GM23338 (cell line): ENCODE measurements around the gene MAPK8IP2. TPM values are rescaled to one million over a fixed set of nuclear protein-coding genes. Genes with fewer than 3 reads are reported as not detected.
A peak's percentile ranks its signal among the peaks of the same experiment; 100 is the strongest.

Source experiments
- ATAC-seq: fragments of 200-7000 bp; cut with Tn5 transposase; 3 replicates; pipeline ENCODE4 v1.9.1; 2020
- DNase-seq: peaks from one replicate; pipeline ENCODE4 v3.0.0-alpha.2; 2015; ENCODE audit warnings: low spot score
- H2AFZ ChIP-seq: fragments of 200-600 bp; sonication (generic); 2 replicates; pipeline ENCODE4 v1.8.0; 2016; ENCODE audit warnings: antibody characterized with exemption, mild to moderate bottlenecking, moderate library complexity
- H3F3A ChIP-seq: fragments of 200-600 bp; sonication (generic); replicated peaks from 2 replicates; pipeline ENCODE4 v1.8.0; 2017; ENCODE audit warnings: antibody characterized with exemption, mixed run types, low read depth
- H3K27ac ChIP-seq: fragments of 200-600 bp; sonication (generic); 2 replicates; pipeline ENCODE4 v1.6.1; 2016; ENCODE audit warnings: low read depth
- H3K27me3 ChIP-seq: fragments of 200-600 bp; sonication (generic); 2 replicates; pipeline ENCODE4 v1.8.0; 2016; ENCODE audit warnings: mild to moderate bottlenecking, mixed run types, moderate library complexity; ENCODE audit not compliant: insufficient read depth
- H3K36me3 ChIP-seq: fragments of 200-600 bp; sonication (generic); 2 replicates; pipeline ENCODE4 v1.8.0; 2016; ENCODE audit warnings: mild to moderate bottlenecking; ENCODE audit not compliant: insufficient read depth
- H3K4me1 ChIP-seq: fragments of 200-600 bp; sonication (generic); 2 replicates; pipeline ENCODE4 v1.8.0; 2016; ENCODE audit warnings: mild to moderate bottlenecking, moderate library complexity; ENCODE audit not compliant: insufficient read depth
- H3K4me2 ChIP-seq: fragments of 200-600 bp; sonication (generic); 2 replicates; pipeline ENCODE4 v1.7.1; 2017; ENCODE audit warnings: mixed run types
- H3K4me3 ChIP-seq: fragments of 200-600 bp; sonication (generic); 2 replicates; pipeline ENCODE4 v1.6.1; 2016; ENCODE audit warnings: mixed run types
- H3K79me2 ChIP-seq: fragments of 200-600 bp; sonication (generic); replicated peaks from 2 replicates; pipeline ENCODE4 v1.8.0; 2017; ENCODE audit warnings: mild to moderate bottlenecking; ENCODE audit not compliant: insufficient read depth
- H3K9me2 ChIP-seq: fragments of 200-600 bp; sonication (generic); 2 replicates; pipeline ENCODE4 v1.8.0; 2017; ENCODE audit not compliant: insufficient read depth
- H4K20me1 ChIP-seq: fragments of 200-600 bp; sonication (generic); replicated peaks from 2 replicates; pipeline ENCODE4 v1.8.0; 2017; ENCODE audit warnings: mild to moderate bottlenecking; ENCODE audit not compliant: insufficient read depth
- H3K27ac Mint-ChIP-seq: 2 replicates; pipeline ENCODE4 v1.8.0; 2020; ENCODE audit warnings: inconsistent platforms, mild to moderate bottlenecking, moderate library complexity, mixed read lengths
- H3K27me3 Mint-ChIP-seq: 3 replicates; pipeline ENCODE4 v1.8.0; 2022; ENCODE audit warnings: low read depth, mild to moderate bottlenecking, moderate library complexity, mixed read lengths, inconsistent platforms; ENCODE audit not compliant: insufficient read depth, poor library complexity
- H3K36me3 Mint-ChIP-seq: 3 replicates; pipeline ENCODE4 v1.8.0; 2021; ENCODE audit warnings: low read depth, mild to moderate bottlenecking, inconsistent platforms, moderate library complexity, mixed read lengths
- H3K4me1 Mint-ChIP-seq: 3 replicates; pipeline ENCODE4 v1.8.0; 2020; ENCODE audit warnings: mild to moderate bottlenecking, inconsistent platforms, mixed read lengths
- H3K4me3 Mint-ChIP-seq: 3 replicates; pipeline ENCODE4 v1.8.0; 2021; ENCODE audit warnings: moderate library complexity, mild to moderate bottlenecking, inconsistent platforms, mixed read lengths
- H3K9me3 Mint-ChIP-seq: 3 replicates; pipeline ENCODE4 v1.8.0; 2020; ENCODE audit warnings: moderate library complexity, mild to moderate bottlenecking, inconsistent platforms, mixed read lengths
- CREB1 ChIP-seq: fragments of 250-450 bp; sonication (Bioruptor Pico); IDR thresholded peaks from 2 replicates; pipeline ENCODE4 v1.5.0; 2020; ENCODE audit warnings: low read depth, mild to moderate bottlenecking, moderate library complexity
- EZH2 ChIP-seq: fragments of 200-600 bp; sonication (generic); IDR thresholded peaks from one replicate; pipeline ENCODE4 v1.8.0; 2017; ENCODE audit warnings: antibody characterized with exemption, mild to moderate bottlenecking, low read depth; ENCODE audit not compliant: unreplicated experiment
- EZH2phosphoT487 ChIP-seq: fragments of 200-600 bp; sonication (generic); IDR thresholded peaks from one replicate; pipeline ENCODE4 v1.8.1; 2018; ENCODE audit warnings: antibody characterized with exemption; ENCODE audit not compliant: unreplicated experiment
- JUNB ChIP-seq: IDR thresholded peaks from one replicate; pipeline ENCODE4 v1.6.1; 2016; ENCODE audit warnings: antibody characterized with exemption; ENCODE audit not compliant: unreplicated experiment
- NANOG ChIP-seq: IDR thresholded peaks from 2 replicates; pipeline ENCODE4 v1.6.1; 2016; ENCODE audit warnings: antibody characterized with exemption, borderline replicate concordance
- POLR2AphosphoS5 ChIP-seq: IDR thresholded peaks from 2 replicates; pipeline ENCODE4 v1.6.1; 2016; ENCODE audit warnings: antibody characterized with exemption, low read depth
- STAT1 ChIP-seq: IDR thresholded peaks from one replicate; pipeline ENCODE4 v1.6.1; 2016; ENCODE audit warnings: antibody characterized with exemption; ENCODE audit not compliant: unreplicated experiment
- ZNF114 ChIP-seq: fragments of 250-450 bp; sonication (Bioruptor Pico); IDR thresholded peaks from 2 replicates; pipeline ENCODE4 v1.5.0; 2020; ENCODE audit warnings: mild to moderate bottlenecking, moderate library complexity
- polyA plus RNA-seq: library from polyadenylated mRNA; unstranded; fragments of >200 nt; fragmentation: Nextera tagmentation; extraction: Ambion mirVana; gene quantifications from 2 replicates; pipeline ENCODE4 v1.2.1, GENCODE V29; 2016
- total RNA-seq: library from RNA; depleted of rRNA; stranded (reverse); fragments of >200 nt; shearing (Covaris generic); gene quantifications from 2 replicates; pipeline ENCODE4 v1.2.3, GENCODE V29; 2014
- TF ChIP-seq, protein P1 (sequence below): IDR thresholded peaks from 2 replicates; pipeline ENCODE4 v1.6.1; 2016; ENCODE audit warnings: antibody characterized with exemption
- TF ChIP-seq, protein P2 (sequence below): IDR thresholded peaks from one replicate; pipeline ENCODE4 v1.6.1; 2018; ENCODE audit warnings: antibody characterized with exemption; ENCODE audit not compliant: unreplicated experiment

MAPK8IP2 gene
- total and polyA plus RNA-seq, 2 experiments from 2014 or later, result 0.15 to 3.5 TPM

- Histone ChIP-seq H3K79me2 (no peaks in the 10 kb centered on the region), H3K36me3 (no peaks in the 10 kb centered on the region), H2AFZ (no peak overlapping the region), H3F3A (peaks cover 15% of the 10 kb centered on the region), H3K4me1 (peaks cover 8% of the 10 kb centered on the region), H4K20me1 (0 out of 2 replicates have a peak, but pooled peaks cover 3% of the 10 kb centered on the region), H3K4me3 (no peak overlapping the region), H3K9me2 (no peaks in the 10 kb centered on the region), H3K27me3 (peaks cover 13% of the 10 kb centered on the region; the same call in 1 of the 2 replicates), H3K4me2 (no peak overlapping the region), H3K27ac (peak overlapping the region; percentile 64; the same call in 1 of the 2 replicates)
- Mint-ChIP-seq H3K27me3 (peaks cover 10% of the 10 kb centered on the region), H3K4me3 (no peak overlapping the region; the same call in 2 of the 3 replicates), H3K4me1 (peaks cover 7% of the 10 kb centered on the region), H3K9me3 (no peaks in the 10 kb centered on the region), H3K36me3 (no peaks in the 10 kb centered on the region; the same call in 2 of the 3 replicates), H3K27ac (no peak overlapping the region)
- DNase-seq (no peak), ATAC-seq (no peak)
- TF ChIP-seq, protein P1, sequence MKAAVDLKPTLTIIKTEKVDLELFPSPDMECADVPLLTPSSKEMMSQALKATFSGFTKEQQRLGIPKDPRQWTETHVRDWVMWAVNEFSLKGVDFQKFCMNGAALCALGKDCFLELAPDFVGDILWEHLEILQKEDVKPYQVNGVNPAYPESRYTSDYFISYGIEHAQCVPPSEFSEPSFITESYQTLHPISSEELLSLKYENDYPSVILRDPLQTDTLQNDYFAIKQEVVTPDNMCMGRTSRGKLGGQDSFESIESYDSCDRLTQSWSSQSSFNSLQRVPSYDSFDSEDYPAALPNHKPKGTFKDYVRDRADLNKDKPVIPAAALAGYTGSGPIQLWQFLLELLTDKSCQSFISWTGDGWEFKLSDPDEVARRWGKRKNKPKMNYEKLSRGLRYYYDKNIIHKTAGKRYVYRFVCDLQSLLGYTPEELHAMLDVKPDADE, result no peak
- no peak for TF ChIP-seq ZNF114 (CRISPR knock-in tag)
- no peak for TF ChIP-seq CREB1 (CRISPR knock-in tag)
- TF ChIP-seq STAT1, result no peak
- TF ChIP-seq EZH2, result no peak
- TF ChIP-seq, protein P2, sequence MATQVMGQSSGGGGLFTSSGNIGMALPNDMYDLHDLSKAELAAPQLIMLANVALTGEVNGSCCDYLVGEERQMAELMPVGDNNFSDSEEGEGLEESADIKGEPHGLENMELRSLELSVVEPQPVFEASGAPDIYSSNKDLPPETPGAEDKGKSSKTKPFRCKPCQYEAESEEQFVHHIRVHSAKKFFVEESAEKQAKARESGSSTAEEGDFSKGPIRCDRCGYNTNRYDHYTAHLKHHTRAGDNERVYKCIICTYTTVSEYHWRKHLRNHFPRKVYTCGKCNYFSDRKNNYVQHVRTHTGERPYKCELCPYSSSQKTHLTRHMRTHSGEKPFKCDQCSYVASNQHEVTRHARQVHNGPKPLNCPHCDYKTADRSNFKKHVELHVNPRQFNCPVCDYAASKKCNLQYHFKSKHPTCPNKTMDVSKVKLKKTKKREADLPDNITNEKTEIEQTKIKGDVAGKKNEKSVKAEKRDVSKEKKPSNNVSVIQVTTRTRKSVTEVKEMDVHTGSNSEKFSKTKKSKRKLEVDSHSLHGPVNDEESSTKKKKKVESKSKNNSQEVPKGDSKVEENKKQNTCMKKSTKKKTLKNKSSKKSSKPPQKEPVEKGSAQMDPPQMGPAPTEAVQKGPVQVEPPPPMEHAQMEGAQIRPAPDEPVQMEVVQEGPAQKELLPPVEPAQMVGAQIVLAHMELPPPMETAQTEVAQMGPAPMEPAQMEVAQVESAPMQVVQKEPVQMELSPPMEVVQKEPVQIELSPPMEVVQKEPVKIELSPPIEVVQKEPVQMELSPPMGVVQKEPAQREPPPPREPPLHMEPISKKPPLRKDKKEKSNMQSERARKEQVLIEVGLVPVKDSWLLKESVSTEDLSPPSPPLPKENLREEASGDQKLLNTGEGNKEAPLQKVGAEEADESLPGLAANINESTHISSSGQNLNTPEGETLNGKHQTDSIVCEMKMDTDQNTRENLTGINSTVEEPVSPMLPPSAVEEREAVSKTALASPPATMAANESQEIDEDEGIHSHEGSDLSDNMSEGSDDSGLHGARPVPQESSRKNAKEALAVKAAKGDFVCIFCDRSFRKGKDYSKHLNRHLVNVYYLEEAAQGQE, result no peak
- TF ChIP-seq POLR2AphosphoS5, result no peak
- TF ChIP-seq JUNB, result no peak
Measured at GRCh38 chr22:50585238-50585637, 15.4 kb upstream of the MAPK8IP2 start.

DNA sequence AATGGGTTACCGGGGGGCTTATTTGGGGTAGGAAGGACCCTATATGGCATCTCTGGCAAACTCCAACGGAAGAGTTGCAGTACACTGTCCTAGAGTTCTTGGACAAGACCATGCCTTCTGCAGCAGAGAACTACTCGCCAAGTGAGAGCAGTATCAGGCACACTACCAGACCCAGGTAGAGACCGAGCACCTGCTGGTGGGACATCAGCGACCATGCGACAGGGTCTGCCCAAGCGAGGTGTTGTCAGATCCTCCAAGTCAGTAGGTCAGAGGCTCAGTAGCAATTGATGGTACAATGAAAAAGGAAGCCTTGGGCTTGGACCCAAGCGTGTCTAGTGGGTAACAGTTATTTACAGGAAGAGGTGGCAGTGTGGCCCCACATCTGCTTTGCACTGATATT is 14.8 kb upstream of the MAPK8IP2 start:
- no peak overlapping the region for H3K27ac ChIP-seq
- H3K4me1 ChIP-seq, result peaks cover 8% of the 10 kb centered on the region
- H3K9me2 ChIP-seq, result no peaks in the 10 kb centered on the region
- no peaks in the 10 kb centered on the region for H3K36me3 ChIP-seq
- H3K79me2 ChIP-seq, result no peaks in the 10 kb centered on the region
- H3K9me3 Mint-ChIP-seq, result no peaks in the 10 kb centered on the region
- ATAC-seq (no peak), DNase-seq (no peak)
- peaks cover 15% of the 10 kb centered on the region for H3F3A ChIP-seq
- H3K27ac Mint-ChIP-seq, result no peak overlapping the region
- H4K20me1 ChIP-seq, result 0 out of 2 replicates have a peak, but pooled peaks cover 3% of the 10 kb centered on the region
- H3K4me2 ChIP-seq, result no peak overlapping the region
- H2AFZ ChIP-seq, result no peak overlapping the region
- H3K4me1 Mint-ChIP-seq, result peaks cover 7% of the 10 kb centered on the region
- H3K4me3 ChIP-seq, result no peak overlapping the region
- no peak overlapping the region for H3K4me3 Mint-ChIP-seq
- peaks cover 10% of the 10 kb centered on the region for H3K27me3 Mint-ChIP-seq
- no peaks in the 10 kb centered on the region; the same call in 2 of the 3 replicates for H3K36me3 Mint-ChIP-seq
- H3K27me3 ChIP-seq, result peaks cover 17% of the 10 kb centered on the region; the same call in 1 of the 2 replicates
- TF ChIP-seq, protein P1, result no peak
- TF ChIP-seq CREB1 (CRISPR knock-in tag) (no peak), STAT1 (no peak), NANOG (no peak), EZH2phosphoT487 (no peak), JUNB (no peak), POLR2AphosphoS5 (no peak), ZNF114 (CRISPR knock-in tag) (no peak)
- TF ChIP-seq, protein P2, result no peak
